GM18508 (cell line): ENCODE results near the gene MAML3.

Source experiments
- ATAC-seq: cut with Tn5 transposase; IDR thresholded peaks from one replicate; pipeline ENCODE4 v1.9.1; 2021; ENCODE audit warnings: moderate number of reproducible peaks; ENCODE audit not compliant: insufficient read depth, unreplicated experiment

MAML3 gene

GRCh38 chr4:139912445-139912844, 241.5 kb downstream of the MAML3 start:
- ATAC-seq, result no peak

GRCh38 chr4:139910106-139910505, 243.9 kb downstream of the MAML3 start:
- no peak for ATAC-seq

DNA sequence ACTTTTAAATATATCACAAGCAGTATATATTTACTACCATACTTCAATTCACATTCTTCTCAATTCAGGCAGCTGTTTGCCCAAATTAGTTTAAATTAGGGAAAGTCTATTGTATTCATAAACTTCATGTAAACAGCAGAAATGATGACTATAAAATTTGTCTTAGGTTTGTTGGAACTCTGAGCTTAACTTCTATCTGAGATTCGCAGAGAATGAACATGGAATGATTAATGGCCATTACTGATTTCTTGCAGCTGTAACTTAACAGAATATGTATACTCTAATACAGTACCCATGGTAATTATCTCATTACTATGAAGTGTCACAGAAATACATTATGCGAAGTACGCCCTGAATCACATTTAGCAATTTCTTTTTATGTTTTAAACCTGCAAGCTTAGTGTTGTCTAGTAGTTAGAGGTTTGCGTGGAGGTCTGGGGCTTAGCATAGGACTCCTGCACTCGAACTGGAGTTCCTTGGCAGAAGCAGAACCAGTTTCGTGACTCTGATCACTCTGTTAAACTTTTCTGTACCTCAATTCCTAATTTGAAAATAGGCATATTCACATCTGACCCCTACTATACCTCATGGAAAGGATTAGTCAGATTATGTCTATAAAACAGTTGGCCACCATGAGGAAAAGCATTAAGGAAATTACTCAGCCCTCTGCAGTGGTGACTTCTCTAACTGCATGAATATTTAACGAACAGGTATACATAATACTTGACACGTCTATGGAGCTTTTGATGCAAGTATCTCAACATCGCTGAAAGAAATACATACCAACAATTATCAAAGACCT, 245.1 kb downstream of the MAML3 start:
- no peak for ATAC-seq

DNA sequence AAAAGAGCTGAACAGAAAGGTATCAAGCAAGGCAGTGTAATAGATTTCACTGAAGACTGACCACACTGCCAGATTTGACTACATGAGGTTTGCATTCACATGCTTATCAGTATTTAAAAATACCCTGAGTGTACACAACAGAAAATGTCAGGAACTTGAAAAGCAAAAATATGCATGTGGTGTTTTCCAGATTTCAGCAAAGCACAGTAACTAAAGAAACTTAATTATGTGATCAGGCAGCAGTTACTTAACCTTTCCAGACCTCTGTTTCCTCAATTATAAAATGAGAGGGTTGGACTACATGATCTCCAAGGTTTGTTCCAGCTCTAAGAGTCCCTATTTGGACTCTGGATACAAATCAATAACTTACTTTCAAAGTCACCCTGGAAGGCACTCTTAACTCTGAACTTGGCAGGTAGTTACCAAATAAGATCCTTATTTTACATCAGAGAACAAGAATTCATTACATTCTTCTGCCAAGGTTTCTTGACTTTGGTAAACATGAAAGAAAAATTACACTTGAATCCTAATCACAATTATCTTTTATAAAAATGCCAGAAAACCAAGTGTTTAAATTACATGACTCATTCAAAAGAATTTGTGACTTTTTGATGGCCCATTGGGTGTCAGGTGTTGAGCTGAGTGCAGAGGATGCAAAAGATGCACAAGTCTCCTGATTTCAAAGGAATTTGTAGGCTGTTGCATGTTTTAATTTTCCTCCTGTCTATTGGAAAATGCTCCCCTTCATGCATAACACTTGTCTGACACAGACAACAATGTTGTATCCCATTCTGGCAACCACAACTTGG, 246.8 kb downstream of the MAML3 start:
- ATAC-seq, result no peak

- ATAC-seq, result no peak
Measured at GRCh38 chr4:139905489-139905888, 248.5 kb downstream of the MAML3 start.

- no peak for ATAC-seq
Measured at GRCh38 chr4:139904406-139904805, 249.6 kb downstream of the MAML3 start.

GRCh38 chr4:139903845-139904244, 250.1 kb downstream of the MAML3 start:
- no peak for ATAC-seq

GRCh38 chr4:139902321-139903320, 251.4 kb downstream of the MAML3 start:
- ATAC-seq, result no peak

DNA sequence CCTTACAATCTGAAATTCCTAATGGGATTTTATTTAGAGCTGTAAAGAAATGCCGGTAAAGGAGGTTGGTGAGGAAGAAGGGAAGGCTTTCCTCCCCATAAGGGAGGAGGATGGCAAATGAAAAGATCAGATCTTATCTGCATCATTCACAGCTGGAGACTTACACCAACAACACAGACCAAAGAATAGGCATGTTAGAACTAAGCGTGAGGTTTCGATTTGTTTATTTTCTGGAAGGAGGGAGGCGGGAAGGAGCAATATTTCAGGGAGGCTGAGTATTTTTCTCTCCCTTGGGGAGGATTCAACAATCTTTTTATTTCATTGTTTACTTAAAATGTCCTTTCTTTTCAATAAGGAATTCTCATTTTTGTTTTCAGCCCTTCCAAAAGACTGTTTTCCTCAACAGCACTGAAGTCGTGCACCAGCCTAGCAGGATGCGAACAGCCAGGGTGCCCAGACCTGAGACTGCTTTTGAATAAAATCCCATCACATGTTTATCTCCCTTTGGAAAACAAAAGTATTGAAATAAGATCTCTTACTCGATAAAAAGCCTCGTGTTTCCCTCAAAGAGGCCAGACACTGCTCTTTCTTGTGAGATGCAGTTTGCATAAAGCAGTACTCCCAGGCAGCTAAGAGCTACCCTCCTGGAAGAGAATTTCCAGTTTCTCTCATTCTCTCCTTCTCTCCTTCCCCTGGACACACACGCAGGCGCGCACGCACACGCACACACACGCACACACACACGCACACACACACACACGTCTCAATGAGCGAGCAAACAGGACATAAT, 252.3 kb downstream of the MAML3 start:
- no peak for ATAC-seq

DNA sequence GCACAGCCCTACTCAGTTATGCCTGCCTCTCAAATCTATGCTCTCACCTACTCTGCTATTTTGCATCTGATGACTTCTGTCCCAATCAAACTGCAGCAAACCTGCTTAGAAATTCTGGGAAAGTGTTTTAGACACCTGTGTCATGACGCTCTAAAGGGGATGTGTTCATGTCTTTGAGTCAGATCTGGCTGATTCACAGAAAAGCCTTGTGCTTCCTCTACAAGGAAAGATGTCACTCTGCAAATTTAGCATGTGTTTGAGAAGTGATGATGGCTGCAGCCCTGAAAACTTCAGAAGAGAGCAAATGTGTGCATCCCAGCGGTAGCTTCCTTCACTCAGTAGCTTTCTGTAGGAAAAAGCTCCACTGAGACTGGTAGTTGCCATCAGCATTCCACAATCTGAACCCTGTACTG, 253.0 kb downstream of the MAML3 start:
- no peak for ATAC-seq

DNA sequence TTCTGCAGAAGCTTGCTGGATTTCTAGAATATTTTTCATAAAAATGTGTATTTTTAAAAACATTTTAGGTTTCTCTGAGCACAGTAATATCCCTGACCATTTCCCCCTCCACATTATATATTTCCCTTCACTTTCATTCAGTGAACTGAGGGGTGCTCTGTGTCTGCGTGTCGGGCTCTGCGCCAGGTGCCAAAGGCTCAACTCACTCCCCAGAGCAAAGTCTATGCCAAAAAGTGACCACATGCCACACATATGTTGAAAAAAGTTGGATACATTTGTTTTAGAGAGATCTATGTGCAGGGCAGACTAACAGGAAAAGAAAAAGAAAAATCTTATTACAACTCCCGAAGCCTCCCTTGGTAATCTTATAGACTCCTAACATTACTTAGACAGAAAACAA, 254.6 kb downstream of the MAML3 start:
- ATAC-seq, result no peak

DNA sequence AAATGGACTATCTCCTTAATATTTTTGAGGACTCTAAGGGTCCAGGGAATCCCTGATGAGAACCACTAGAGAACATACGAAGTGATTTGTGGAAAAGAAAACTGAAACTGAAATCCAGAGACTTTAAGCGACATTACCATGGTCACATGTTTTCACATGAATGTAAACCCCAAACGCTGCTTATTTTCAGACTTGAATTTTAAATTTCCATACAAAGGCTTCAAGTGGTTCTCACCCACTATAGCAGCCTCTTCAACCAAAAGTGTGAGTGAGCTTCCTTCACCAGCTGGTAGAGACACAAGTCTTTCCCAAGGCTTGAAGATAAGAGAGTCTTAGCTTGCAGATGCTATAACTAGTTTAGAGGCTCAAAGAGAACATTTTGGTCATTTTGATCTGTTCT, 255.7 kb downstream of the MAML3 start:
- ATAC-seq, result no peak

DNA sequence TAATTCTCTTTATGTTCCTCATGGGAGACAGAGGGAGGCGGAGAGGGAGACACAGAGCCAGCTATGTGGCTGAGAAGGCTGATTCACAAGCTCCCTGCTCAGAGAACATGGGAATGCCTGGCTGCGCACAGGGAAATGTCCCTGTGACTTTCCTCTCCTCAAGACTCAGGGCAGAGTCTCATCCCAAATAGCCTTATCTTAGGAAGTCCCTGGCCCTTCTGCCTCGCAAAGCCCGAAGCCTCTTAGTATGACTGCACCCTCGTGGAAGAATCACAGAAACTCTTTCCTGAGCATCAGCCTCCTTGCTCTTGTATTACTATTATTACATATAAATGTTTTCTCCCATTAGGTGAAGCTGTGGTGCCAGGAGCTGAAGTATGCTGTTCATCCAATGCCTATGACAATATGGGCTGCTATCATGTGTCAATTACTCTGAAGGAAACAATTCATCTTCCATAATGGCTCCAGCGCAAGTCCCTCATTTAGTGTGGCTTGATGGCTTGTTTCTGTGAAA, 257.8 kb downstream of the MAML3 start:
- no peak for ATAC-seq

DNA sequence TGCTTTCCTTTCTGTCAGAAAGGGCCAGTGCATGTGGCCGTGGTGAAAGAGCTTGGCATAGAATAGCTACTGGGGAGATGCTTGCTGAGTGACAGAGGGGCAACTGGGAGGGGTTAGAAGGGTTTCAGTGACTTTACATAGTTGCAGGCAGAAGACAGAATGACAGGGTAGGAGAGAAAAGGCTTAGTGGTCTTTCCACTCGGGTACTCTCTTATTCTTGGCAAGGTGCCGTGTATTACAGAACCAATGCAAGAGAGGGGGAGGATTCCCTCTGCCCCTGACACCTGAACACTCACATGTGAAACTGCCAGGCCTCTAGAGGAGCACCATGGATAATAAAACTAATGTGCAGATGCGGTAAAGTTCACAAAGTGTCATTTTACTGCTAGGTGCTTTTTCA, 260.2 kb downstream of the MAML3 start:
- no peak for ATAC-seq

DNA sequence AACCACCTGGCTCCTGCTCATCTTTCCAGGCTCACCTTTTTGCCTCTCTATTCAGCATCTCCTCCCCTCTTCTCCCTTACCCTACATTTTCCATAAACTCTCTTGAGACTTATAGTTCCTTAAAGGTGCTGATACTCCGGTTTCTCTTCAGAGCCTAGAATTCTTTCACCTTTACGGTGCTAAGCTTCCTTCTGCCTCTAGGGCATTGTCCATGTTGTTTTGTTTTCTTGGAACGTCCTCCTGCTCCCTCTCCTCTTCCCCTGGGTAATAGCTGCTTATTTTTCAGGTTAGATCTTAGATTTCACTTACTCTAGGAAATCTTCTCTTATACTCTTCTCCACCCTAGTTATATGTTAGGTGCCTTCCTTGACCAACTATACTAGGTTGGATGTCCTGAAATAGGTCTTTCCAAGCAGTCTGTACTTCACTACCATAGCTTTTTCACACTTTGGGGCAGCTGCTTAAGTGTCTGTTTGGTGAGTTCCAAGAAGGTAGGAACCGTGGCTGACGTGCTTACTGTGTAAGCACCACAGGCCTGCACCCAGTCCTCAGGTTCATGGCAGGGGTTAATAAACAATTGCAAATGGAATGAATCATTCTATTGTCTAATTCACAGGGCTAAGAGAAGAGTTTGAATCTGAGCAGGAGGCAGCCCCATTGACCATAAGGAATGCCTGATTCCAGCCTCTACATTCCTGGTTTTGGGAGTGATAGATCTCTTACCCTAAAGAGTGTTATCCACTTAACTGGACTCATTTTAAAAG, 260.8 kb downstream of the MAML3 start:
- no peak for ATAC-seq

DNA sequence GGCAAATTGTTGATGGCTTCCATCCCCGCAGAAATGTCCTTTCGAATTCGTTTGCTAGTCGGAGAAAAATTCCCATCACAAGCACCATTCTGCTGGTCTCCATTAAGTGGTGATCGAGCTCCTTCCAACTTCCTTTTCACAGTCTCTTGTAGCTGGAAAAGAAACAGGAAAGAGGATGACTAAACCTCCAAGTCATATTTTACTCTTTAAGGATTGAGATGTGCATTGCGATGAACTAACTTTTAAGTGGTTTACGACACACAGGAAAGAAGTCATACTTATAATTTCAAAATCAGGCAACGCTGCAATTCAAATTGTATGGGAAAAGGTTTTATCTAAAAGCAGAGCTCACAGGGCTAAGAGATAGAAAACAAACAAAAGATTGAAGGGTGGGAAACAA, 263.2 kb downstream of the MAML3 start:
- ATAC-seq, result no peak

DNA sequence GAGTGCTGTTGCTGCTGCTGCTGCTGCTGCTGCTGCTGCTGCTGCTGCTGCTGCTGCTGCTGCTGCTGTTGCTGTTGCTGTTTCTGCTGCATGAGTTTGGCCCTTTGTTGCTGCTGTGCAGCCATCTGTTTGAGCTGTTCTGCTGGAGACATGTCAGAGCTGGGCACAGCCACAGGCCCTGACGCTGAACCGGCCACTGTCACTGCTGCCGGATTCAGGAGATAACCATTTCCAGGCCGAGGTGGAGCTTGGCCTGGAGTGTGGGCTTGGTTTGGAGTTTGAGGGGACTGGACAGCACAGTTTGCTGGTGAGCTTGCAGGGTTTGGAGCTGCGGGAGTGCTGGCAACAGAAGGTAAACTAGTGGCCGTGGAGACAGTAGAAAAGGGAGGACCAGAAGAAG, 264.1 kb downstream of the MAML3 start:
- ATAC-seq, result no peak

GRCh38 chr4:139889264-139889663, 264.7 kb downstream of the MAML3 start:
- no peak for ATAC-seq
